GM21515 (cell line): Measurements from ENCODE around the gene HOXA7.

Source experiments
- ATAC-seq: cut with Tn5 transposase; IDR thresholded peaks from one replicate; pipeline ENCODE4 v1.9.1; 2021; ENCODE audit not compliant: unreplicated experiment

The HOXA7 gene

DNA sequence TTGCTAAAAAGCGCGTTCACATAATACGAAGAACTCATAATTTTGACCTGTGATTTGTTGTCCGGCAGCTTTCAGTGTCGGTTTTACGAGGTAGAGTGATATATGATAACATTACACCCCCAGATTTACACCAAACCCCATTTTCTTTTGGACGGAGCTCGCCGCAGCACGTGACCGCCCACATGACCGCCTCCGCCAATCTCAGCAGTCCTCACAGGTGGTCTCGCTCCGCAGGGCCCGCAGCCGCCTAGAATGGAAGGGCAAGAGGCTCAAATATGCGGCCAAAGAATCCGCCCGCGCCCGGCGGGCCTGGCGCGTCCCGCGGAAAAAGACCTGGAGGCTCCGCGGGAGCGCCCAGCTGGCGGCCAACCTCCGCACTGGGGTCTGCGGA, at the start of gene HOXA7:
Gene HOXA7 (minus strand): TSS at position 168 of the 391 bp plus-strand sequence. CDS start 130 bp downstream, at position 38.
- ATAC-seq, result no peak

DNA sequence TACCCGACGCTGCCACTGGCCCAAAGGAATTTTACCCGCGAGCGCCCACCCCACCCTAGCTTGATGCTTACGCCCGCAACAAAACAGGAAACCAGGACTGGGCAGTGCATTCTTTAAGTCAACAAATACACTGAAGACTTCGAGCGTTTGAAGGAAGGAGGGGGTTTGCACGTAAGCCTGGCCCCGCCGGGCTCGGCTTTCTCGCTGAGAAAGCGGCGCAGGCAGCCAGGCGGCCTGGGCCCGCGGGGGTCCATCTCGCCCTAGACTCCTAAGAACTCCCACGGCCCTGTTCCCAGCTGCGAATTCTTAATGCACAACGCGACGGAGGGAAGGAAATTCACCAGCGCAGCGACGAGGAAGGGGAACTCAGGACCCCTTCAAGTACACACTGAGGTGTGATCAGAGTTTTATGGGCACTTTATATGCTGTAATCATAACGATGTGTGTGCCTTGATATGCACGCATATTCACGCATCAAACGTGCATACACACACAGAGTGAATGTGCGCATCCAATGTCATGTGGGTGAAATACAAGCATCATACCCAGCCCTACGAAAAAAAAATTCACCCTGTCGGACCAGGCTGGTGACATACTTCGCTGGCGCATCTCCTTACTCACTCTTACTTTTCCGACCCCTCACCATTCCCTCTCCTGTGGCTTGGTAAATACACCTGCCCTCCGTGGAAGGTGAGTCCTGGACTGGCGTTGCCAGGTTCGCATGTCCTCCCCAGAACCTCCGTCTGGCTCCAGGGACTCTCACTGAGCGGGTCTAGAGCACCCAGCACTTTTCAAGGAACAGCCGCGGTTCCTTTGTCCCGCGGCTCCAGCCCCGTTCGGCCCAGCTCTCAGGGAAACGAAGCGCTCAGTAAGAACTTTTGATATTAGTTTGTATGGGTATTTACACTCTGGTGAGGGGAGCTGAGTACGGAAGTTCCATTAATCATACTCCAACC, 49.1 kb upstream of the HOXA7 start:
- ATAC-seq, result no peak

GRCh38 chr7:27204851-27205322, 48.4 kb upstream of the HOXA7 start:
- ATAC-seq, result no peak

DNA sequence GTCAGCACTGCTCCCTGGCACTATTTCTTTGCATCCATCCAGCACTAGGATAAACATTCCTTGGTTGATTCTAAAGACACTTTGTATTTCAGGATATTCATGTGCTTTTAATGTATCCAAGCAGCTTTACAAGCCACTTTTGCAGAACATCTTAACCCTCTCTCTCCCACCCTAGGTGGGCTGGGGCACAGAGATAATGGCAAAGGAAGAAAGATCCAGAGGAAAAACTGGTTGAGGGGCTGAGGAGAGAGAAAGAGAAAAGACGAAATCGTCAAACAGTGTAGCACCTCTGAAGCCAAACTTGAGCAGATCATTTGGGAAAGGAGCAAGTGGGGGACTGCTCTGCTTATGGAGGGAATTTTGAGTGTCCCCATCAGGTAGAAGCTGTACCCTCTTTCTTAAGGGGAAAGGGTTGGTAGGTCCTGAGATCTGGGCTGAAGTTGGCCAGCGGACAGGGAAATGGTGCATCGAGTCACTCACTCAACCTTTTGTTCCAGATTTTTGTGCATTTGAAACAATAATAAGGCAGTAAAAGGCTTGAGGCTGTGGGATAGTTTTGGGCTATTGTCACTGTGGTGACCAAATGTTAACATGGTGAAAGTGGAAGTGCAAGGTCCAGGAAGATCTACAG, 47.6 kb upstream of the HOXA7 start:
- no peak for ATAC-seq

DNA sequence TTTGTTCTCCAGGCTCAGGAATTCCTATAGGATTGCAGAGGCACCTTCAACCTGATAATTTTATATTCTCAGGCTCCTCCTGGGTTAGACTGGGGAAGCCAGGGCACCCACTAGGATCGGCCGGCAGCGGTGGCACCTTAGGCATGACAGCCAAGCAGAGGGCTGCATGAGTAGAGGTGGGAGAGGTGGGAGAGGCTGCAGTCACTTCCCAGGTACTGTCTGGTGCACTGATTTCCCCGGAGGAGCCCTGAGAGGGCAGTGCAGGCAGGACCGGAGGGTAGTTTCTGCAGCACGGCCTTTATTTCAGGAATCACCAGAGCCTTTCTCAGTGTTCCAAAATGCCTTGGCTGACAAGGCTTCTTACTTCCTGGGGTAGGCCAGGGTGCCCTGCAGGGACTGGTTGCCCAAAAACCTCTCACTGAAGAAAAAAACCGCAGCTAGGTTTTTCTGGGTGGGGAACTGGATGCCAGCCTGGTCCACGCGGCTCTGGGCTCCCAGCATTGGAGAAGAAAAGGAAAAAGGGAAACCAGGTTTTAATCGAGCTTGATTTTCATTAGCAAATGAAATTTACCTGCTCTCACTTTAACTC, 47.0 kb upstream of the HOXA7 start:
- ATAC-seq, result no peak

- no peak for ATAC-seq
Observed at GRCh38 chr7:27202862-27203134, 46.3 kb upstream of the HOXA7 start.

GRCh38 chr7:27202018-27202861, 45.8 kb upstream of the HOXA7 start:
- ATAC-seq, result no peak

GRCh38 chr7:27201580-27202017, 45.1 kb upstream of the HOXA7 start:
- no peak for ATAC-seq

DNA sequence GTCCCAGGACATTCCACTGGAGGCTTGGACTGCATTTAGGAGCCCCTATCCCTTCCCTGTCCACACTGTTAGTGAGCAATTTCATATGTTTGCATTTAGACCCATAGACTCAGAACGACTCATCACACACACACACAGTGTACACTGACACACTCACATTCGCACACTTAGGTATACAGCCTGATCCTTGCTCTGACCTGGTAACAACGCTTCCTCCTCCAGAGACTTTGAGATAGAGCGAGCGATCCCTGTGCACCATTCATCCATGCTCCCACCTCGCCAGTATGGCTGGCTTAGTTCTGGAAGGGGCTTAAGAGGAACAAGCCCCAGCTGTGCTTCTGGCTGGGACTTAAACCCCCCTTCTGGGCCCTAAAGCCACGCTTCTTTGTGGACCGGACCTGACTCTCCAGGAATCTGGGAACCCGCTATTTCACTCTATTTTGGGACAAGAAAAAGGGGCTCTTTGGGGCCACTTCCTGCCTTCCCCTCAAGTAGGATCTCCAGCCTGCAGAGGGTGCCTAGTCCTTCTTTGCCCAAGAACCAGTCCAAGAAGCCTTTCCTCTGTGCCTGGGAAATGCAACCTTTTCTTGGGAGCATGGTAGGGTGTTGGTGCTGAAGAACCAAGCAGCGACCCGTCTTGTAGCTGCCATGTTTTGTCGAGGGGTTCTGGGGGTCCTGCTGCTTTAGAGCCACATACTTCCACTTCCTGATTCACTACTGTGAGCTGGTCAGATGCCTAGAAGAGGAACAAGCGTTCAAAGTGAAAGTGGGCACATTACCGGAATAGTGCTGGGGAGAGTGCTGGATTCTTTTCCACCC, 44.5 kb upstream of the HOXA7 start:
- no peak for ATAC-seq

DNA sequence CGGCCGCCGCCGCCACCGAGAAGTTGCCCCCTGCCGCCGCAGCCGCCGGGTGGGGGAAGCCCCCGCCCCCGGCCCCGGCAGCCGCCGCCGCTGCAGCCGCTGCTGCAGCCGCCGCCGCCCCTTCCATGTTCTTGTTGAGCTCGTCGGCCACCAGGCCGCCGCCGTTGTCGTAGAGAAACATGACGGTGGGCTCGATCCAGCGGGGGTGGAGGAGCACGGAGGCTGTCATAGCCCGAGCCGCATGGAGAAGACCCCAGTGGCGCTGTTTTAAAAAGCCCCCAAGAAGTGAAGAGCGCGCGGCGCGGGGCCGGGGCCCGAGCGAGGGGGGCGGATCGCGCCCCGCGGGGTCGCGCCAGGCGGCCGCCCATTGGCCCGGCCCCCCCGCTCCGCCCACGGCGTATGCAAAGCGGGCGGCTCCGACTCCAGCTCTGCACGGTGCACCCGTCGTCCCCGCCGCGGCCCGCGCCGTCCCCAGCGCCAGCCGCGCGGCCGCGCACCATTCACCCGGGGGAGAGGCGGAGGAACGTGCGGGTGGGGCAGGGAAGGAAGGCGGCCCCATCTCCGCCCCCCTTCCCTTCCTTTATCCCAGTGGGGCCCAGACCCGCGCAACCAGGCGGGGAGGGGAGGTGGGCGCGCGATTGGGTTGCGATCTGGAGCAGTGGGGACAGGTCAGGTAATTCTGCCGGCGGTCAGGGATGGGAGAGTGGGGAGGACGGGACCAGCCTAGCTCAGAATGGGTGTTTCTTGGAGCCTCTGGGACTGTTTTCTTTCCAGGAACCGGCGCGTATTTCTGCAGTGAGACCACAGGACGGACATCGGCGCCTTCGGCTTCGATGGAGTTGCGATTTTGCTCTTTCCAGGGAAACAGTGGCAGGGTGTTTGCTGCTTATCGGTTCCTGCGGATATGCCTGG, 43.6 kb upstream of the HOXA7 start, which contains the start of gene HOXA13:
Gene HOXA13 (minus strand): TSS at position 243 of the 912 bp plus-strand sequence. CDS start 14 bp downstream, at position 229.
- ATAC-seq, result no peak

GRCh38 chr7:27198871-27199801, 42.7 kb upstream of the HOXA7 start:
- ATAC-seq, result no peak

DNA sequence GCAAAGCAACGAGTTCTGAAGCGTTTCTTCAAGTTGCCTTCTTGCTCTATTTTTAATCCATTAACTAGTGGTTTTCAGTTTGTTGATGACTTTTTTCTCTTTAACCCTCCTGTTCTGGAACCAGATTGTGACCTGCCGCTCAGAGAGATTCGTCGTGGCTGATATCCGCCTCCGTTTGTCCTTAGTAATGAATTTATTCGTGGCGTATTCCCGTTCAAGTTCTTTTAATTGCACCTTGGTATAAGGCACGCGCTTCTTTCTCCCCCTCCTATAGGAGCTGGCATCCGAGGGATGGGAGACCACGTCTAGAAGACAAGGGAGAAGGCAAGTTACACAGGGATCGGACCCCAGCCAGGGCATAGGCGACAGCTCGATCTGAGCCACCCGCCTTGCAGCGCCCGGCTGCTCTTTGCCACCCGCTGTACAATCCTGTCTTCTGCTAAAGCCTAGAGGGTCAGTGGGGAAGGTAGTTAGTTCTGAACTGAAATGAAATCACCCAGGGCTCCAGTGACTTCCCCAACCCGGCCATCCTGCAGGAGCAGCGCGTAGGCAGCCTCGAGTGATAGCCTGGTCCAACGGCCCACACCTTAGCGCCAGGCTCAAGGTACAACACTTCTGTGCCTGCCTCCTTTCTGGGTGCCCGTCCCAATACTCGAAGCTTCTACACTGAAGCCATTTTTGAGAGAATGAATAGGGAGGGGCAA, 41.8 kb upstream of the HOXA7 start:
- no peak for ATAC-seq

GRCh38 chr7:27197137-27198042, 40.9 kb upstream of the HOXA7 start:
- no peak for ATAC-seq

DNA sequence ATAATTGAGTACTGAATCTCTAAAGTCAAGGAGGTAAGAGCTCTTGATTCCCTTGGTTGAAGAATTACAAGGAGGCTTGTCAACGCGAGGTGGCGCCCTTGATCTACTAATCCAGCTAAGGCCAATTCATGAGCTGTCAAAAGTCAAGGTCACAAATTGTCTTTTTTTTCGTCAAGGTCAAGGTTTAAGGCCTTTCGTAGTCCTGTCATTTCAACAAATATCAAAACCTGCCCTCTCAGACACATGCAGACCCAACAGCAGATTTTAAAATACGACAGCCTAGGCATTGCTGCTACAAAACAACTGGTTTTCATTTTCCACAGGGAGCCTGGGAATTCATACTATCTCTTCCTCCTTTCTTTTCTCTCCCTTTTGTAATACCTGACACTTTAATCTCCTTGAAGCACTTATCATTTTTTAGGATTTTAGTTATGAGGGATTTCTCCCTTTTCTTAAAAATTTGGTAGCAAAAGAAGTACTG, 39.9 kb upstream of the HOXA7 start:
- ATAC-seq, result no peak

DNA sequence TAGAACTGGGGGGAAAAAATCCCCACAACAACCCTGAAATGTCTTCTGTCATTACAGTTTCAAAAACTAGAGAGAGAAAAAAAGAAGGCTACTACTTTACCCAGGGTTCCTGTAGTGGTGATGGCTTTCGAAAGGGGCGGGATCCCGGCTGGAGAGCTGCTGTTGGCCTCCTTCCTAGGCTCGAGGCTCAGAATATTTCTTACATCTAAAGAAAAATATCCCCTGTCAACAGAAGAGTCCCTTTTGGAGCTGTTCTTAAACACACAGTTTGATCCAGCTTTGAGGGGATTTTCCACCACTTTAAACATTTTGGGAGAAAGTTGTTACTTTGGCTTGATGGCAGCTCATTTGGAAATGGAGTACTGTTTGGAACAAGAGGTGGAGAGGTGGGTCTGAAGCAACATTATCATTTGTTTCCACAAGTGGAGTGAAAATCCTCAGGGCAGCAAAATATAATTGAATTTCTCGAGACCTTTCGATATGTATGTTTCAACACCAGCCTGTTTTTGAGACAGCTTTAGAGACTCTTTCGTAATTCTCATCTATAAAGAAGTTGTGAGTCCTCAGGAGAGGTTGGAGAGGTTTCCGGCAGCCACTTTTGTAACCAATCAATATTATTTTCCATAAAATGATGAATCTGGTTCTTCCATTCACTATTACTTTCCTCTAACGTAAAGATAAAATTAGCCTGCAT, 38.4 kb upstream of the HOXA7 start:
- ATAC-seq, result no peak

- ATAC-seq, result no peak
Observed at GRCh38 chr7:27194002-27194352, 37.5 kb upstream of the HOXA7 start.
